K562 (cell line): ENCODE data around the gene SURF4. TPM values are rescaled to one million over a fixed set of nuclear protein-coding genes. Genes with fewer than 3 reads are reported as not detected.

Experiments
- FOXK2 ChIP-seq, 2 experiments: fragments of 450-650 bp; IDR thresholded peaks in 1 of 2; conservative IDR thresholded peaks in 1 of 2; 2 replicates each; pipeline ENCODE4 v1.6.1; 2016; ENCODE audit warnings: low read depth in 2 of 2, mild to moderate bottlenecking in 1 of 2
- MAFF ChIP-seq: IDR thresholded peaks from 2 replicates; pipeline ENCODE4 v1.6.1; 2012; ENCODE audit warnings: low read length, improper control_type of control experiment
- NBN ChIP-seq: fragments of 450-650 bp; IDR thresholded peaks from 2 replicates; pipeline ENCODE4 v1.6.1; 2016; ENCODE audit warnings: low read depth, mild to moderate bottlenecking
- NCOA2 ChIP-seq, 2 experiments: fragments of 450-650 bp; IDR thresholded peaks; 2 replicates each; pipeline ENCODE4 v1.6.1; 2018; ENCODE audit warnings: mild to moderate bottlenecking in 2 of 2, moderate library complexity in 1 of 2; ENCODE audit not compliant: partially characterized antibody in 2 of 2
- RBFOX2 ChIP-seq: fragments of 200-400 bp; formaldehyde crosslinking; IDR thresholded peaks from 2 replicates; pipeline ENCODE4 v1.6.1; 2017; ENCODE audit warnings: low read depth, mild to moderate bottlenecking, low read length, moderate library complexity
- RCOR1 ChIP-seq, 2 experiments: IDR thresholded peaks; 2 replicates each; pipeline ENCODE4 v1.6.1; 2012; ENCODE audit warnings: low read depth in 2 of 2, low read length in 2 of 2, borderline replicate concordance in 1 of 2, improper control_type of control experiment in 1 of 2
- TAF1 ChIP-seq: IDR thresholded peaks from 2 replicates; pipeline ENCODE4 v1.6.1; 2011; ENCODE audit warnings: mild to moderate bottlenecking, low read length, moderate library complexity; ENCODE audit not compliant: insufficient read depth, control insufficient read depth, severe bottlenecking; ENCODE audit errors: extremely low read depth
- TBP ChIP-seq: optimal IDR thresholded peaks from 2 replicates; pipeline ENCODE3; 2011; ENCODE audit warnings: low read depth, low read length, improper control_type of control experiment
- ZC3H8 ChIP-seq: fragments of 450-650 bp; IDR thresholded peaks from 2 replicates; pipeline ENCODE4 v1.6.1; 2017
- ZFX ChIP-seq: sonication (generic); formaldehyde crosslinking; IDR thresholded peaks from 2 replicates; pipeline ENCODE4 v1.8.0; 2022; ENCODE audit warnings: mild to moderate bottlenecking, missing genetic modification reagents, moderate library complexity
- polyA plus RNA-seq, 8 experiments: library from polyadenylated mRNA; depleted of rRNA in 4 of 8; stranded (reverse) in 5 of 8; unstranded in 3 of 8; fragments of >200 nt; fragmentation: Nextera tagmentation in 2 of 8; fragmentation: Illumina TruSeq in 1 of 8; extraction: Ambion mirVana in 2 of 8; extraction: Trizol in 1 of 8; gene quantifications; 2 replicates each; pipeline versions ENCODE4 v1.2.1 to v1.2.3, GENCODE V29; 2011 to 2014; ENCODE audit warnings: inconsistent platforms in 1 of 8, missing spikeins in 1 of 8
- total RNA-seq, 7 experiments: library from RNA; depleted of rRNA in 6 of 7; stranded (reverse); fragments of >200 nt in 6 of 7; fragmentation: Illumina TruSeq in 2 of 7; extraction: Trizol in 2 of 7; gene quantifications; 2 replicates each; pipeline versions ENCODE4 v1.2.1 to v1.2.3, GENCODE V29; 2011 to 2021; ENCODE audit warnings: low replicate concordance in 1 of 7
- TF ChIP-seq, protein P1 (sequence below): sonication (generic); formaldehyde crosslinking; IDR thresholded peaks from 2 replicates; pipeline ENCODE4 v1.4.0; 2020; ENCODE audit warnings: mild to moderate bottlenecking, missing genetic modification reagents
- TF ChIP-seq, protein P2 (sequence below): conservative IDR thresholded peaks from 2 replicates; pipeline ENCODE4 v1.6.1; 2011; ENCODE audit warnings: low read depth, mild to moderate bottlenecking, low read length; ENCODE audit not compliant: control insufficient read depth
- TF ChIP-seq, protein P3 (sequence below): IDR thresholded peaks from 3 replicates; pipeline ENCODE4 v1.6.1; 2011; ENCODE audit warnings: borderline replicate concordance, mild to moderate bottlenecking; ENCODE audit not compliant: insufficient read length, insufficient read depth
- TF ChIP-seq, protein P4 (sequence below): fragments of 450-650 bp; IDR thresholded peaks from one replicate; pipeline ENCODE4 v1.6.1; 2018; ENCODE audit warnings: mild to moderate bottlenecking, moderate library complexity; ENCODE audit not compliant: partially characterized antibody
- TF ChIP-seq, protein P5 (sequence below): fragments of 250-450 bp; sonication (Bioruptor Pico); IDR thresholded peaks from 2 replicates; pipeline ENCODE4 v1.4.0; 2020; ENCODE audit warnings: mild to moderate bottlenecking, moderate library complexity
- TF ChIP-seq, protein P6 (sequence below): fragments of 250-450 bp; sonication (Bioruptor Pico); IDR thresholded peaks from 2 replicates; pipeline ENCODE4 v1.8.0; 2022; ENCODE audit warnings: inconsistent platforms

The SURF4 gene
- total and polyA plus RNA-seq, 9 of the 15 experiments (the other 6 are each of a cell fraction or from before 2014, with no cell fraction given), result 8.4 to 176 (median 130) TPM

DNA sequence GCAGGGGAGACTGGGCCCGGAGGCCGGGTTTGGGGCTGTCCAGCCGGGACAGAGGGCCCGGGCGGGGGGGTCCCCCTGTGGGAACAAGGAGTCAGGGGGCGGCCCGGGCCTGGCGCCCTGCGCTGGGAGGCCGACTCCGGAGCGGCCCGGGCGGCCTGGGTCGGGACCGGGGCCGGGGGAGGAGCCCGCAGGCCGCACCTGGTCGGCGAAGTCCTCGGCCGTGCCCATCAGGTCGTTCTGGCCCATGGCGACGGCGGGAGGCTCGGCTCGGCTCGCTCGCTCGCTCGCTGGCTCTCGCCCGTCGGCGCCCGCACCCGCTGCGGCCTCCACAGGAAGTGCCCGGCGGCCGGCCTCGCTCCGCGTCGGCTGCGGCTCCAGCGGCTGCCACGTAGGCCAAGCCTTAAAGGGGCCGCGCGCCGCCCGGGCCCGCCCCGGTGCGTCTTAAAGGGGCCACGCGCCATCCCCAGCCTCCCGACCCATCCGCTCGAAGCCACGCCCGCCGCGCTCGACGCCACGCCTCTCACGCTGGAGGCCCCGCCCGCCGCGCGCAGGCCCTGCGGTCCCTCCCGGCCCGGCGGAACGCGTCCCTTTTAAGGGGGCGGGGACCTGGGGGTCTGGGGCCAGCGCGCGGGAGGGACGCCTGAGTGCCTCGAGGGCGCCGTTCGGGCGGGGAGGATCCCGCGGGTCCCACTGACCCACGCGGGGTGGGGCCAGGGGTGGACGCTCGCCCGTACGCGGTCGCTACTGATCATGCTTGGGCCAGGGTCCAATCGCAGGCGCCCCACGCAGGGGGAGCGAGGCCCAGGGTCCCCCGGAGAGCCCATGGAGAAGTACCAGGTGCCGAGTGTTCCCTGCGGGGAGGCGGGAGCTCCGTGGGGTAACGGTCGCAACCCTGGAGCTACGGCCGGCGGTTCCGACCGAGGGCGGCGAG, at the start of gene SURF4, which contains the start of gene STKLD1 (continued):
- TF ChIP-seq, protein P1, sequence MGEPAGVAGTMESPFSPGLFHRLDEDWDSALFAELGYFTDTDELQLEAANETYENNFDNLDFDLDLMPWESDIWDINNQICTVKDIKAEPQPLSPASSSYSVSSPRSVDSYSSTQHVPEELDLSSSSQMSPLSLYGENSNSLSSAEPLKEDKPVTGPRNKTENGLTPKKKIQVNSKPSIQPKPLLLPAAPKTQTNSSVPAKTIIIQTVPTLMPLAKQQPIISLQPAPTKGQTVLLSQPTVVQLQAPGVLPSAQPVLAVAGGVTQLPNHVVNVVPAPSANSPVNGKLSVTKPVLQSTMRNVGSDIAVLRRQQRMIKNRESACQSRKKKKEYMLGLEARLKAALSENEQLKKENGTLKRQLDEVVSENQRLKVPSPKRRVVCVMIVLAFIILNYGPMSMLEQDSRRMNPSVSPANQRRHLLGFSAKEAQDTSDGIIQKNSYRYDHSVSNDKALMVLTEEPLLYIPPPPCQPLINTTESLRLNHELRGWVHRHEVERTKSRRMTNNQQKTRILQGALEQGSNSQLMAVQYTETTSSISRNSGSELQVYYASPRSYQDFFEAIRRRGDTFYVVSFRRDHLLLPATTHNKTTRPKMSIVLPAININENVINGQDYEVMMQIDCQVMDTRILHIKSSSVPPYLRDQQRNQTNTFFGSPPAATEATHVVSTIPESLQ, result 0 out of 2 replicates have a peak, but pooled peaks have one; percentile 22
- TF ChIP-seq RCOR1 (IDR thresholded peaks at IDR 0.05; ENCODE audit: borderline replicate concordance in 1 of 2, low read depth in 2 of 2, low read length in 2 of 2) (peak in 1 of 2 experiments; percentile 45; a peak in 1 of 4 replicates), NBN (no peak), ZC3H8 (no peak), RBFOX2 (peak; percentile 97), FOXK2 (conservative IDR thresholded peaks at IDR 0.05 in 1 of 2, IDR thresholded peaks at IDR 0.05 in 1 of 2; ENCODE audit: low read depth in 2 of 2) (no peak), NCOA2 (IDR thresholded peaks at IDR 0.05; ENCODE audit: partially characterized antibody in 2 of 2) (no peak), ZFX (peak; percentile 98), MAFF (no peak), TBP (peak; percentile 86), TAF1 (peak; percentile 93)
- TF ChIP-seq, protein P2, sequence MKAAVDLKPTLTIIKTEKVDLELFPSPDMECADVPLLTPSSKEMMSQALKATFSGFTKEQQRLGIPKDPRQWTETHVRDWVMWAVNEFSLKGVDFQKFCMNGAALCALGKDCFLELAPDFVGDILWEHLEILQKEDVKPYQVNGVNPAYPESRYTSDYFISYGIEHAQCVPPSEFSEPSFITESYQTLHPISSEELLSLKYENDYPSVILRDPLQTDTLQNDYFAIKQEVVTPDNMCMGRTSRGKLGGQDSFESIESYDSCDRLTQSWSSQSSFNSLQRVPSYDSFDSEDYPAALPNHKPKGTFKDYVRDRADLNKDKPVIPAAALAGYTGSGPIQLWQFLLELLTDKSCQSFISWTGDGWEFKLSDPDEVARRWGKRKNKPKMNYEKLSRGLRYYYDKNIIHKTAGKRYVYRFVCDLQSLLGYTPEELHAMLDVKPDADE, result peak; percentile 88
- TF ChIP-seq, protein P3, sequence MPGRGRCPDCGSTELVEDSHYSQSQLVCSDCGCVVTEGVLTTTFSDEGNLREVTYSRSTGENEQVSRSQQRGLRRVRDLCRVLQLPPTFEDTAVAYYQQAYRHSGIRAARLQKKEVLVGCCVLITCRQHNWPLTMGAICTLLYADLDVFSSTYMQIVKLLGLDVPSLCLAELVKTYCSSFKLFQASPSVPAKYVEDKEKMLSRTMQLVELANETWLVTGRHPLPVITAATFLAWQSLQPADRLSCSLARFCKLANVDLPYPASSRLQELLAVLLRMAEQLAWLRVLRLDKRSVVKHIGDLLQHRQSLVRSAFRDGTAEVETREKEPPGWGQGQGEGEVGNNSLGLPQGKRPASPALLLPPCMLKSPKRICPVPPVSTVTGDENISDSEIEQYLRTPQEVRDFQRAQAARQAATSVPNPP, result no peak
- TF ChIP-seq, protein P4, sequence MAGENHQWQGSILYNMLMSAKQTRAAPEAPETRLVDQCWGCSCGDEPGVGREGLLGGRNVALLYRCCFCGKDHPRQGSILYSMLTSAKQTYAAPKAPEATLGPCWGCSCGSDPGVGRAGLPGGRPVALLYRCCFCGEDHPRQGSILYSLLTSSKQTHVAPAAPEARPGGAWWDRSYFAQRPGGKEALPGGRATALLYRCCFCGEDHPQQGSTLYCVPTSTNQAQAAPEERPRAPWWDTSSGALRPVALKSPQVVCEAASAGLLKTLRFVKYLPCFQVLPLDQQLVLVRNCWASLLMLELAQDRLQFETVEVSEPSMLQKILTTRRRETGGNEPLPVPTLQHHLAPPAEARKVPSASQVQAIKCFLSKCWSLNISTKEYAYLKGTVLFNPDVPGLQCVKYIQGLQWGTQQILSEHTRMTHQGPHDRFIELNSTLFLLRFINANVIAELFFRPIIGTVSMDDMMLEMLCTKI, result no peak
- TF ChIP-seq, protein P5, sequence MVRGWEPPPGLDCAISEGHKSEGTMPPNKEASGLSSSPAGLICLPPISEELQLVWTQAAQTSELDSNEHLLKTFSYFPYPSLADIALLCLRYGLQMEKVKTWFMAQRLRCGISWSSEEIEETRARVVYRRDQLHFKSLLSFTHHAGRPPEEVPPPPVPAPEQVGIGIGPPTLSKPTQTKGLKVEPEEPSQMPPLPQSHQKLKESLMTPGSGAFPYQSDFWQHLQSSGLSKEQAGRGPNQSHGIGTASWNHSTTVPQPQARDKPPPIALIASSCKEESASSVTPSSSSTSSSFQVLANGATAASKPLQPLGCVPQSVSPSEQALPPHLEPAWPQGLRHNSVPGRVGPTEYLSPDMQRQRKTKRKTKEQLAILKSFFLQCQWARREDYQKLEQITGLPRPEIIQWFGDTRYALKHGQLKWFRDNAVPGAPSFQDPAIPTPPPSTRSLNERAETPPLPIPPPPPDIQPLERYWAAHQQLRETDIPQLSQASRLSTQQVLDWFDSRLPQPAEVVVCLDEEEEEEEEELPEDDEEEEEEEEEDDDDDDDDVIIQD (CRISPR knock-in tag), result no peak
- TF ChIP-seq, protein P6, sequence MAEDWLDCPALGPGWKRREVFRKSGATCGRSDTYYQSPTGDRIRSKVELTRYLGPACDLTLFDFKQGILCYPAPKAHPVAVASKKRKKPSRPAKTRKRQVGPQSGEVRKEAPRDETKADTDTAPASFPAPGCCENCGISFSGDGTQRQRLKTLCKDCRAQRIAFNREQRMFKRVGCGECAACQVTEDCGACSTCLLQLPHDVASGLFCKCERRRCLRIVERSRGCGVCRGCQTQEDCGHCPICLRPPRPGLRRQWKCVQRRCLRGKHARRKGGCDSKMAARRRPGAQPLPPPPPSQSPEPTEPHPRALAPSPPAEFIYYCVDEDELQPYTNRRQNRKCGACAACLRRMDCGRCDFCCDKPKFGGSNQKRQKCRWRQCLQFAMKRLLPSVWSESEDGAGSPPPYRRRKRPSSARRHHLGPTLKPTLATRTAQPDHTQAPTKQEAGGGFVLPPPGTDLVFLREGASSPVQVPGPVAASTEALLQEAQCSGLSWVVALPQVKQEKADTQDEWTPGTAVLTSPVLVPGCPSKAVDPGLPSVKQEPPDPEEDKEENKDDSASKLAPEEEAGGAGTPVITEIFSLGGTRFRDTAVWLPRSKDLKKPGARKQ (CRISPR knock-in tag), result no peak
